Hepatocyte (in vitro differentiated cells): ENCODE results near the gene PISD. TPM values are rescaled to one million over a fixed set of nuclear protein-coding genes. Genes with fewer than 3 reads are reported as not detected.

ENCODE experiments used
- DNase-seq: peaks from one replicate; pipeline ENCODE4 v3.0.0-alpha.2; 2016; ENCODE audit warnings: low spot score
- H2AFZ ChIP-seq: fragments of 200-600 bp; sonication (generic); 2 replicates; pipeline ENCODE4 v1.6.0; 2016; ENCODE audit warnings: antibody characterized with exemption, mild to moderate bottlenecking
- H3K27ac ChIP-seq: fragments of 200-600 bp; sonication (generic); 2 replicates; pipeline ENCODE4 v1.5.1; 2016; ENCODE audit warnings: mild to moderate bottlenecking
- H3K27me3 ChIP-seq: fragments of 200-600 bp; sonication (generic); 2 replicates; pipeline ENCODE4 v1.6.1; 2016
- H3K36me3 ChIP-seq: fragments of 200-600 bp; sonication (generic); replicated peaks from 2 replicates; pipeline ENCODE4 v1.5.1; 2016; ENCODE audit warnings: low read depth; ENCODE audit not compliant: insufficient read depth
- H3K4me1 ChIP-seq: fragments of 200-600 bp; sonication (generic); 2 replicates; pipeline ENCODE4 v1.5.1; 2016; ENCODE audit warnings: mild to moderate bottlenecking, moderate library complexity; ENCODE audit not compliant: insufficient read depth
- H3K4me2 ChIP-seq: fragments of 200-600 bp; sonication (generic); 2 replicates; pipeline ENCODE4 v1.6.0; 2016
- H3K4me3 ChIP-seq: fragments of 200-600 bp; sonication (generic); 2 replicates; pipeline ENCODE4 v1.5.1; 2016; ENCODE audit warnings: mild to moderate bottlenecking
- H3K79me2 ChIP-seq: fragments of 200-600 bp; sonication (generic); 2 replicates; pipeline ENCODE4 v1.6.0; 2017; ENCODE audit warnings: mild to moderate bottlenecking
- H3K9me2 ChIP-seq: fragments of 200-600 bp; sonication (generic); replicated peaks from 2 replicates; pipeline ENCODE4 v1.6.0; 2017; ENCODE audit warnings: mild to moderate bottlenecking; ENCODE audit not compliant: insufficient read depth
- H3K9me3 ChIP-seq: fragments of 200-600 bp; sonication (generic); 2 replicates; pipeline ENCODE4 v1.5.1; 2016; ENCODE audit warnings: low read depth, mild to moderate bottlenecking
- H4K20me1 ChIP-seq: fragments of 200-600 bp; sonication (generic); 2 replicates; pipeline ENCODE4 v1.6.0; 2016; ENCODE audit warnings: mild to moderate bottlenecking; ENCODE audit not compliant: insufficient read depth, poor library complexity, severe bottlenecking
- EZH2 ChIP-seq: fragments of 200-600 bp; sonication (generic); IDR thresholded peaks from 2 replicates; pipeline ENCODE4 v1.6.1; 2016; ENCODE audit warnings: antibody characterized with exemption, mild to moderate bottlenecking, borderline replicate concordance
- EZH2phosphoT487 ChIP-seq: fragments of 200-600 bp; sonication (generic); IDR thresholded peaks from one replicate; pipeline ENCODE4 v1.6.1; 2018; ENCODE audit warnings: antibody characterized with exemption, mild to moderate bottlenecking, low read depth, moderate library complexity; ENCODE audit not compliant: unreplicated experiment, severe bottlenecking
- WGBS: methylation state at CpG from one replicate; pipeline ENCODE4 v1.1.6; 2016; ENCODE audit warnings: low lambda C conversion rate; ENCODE audit errors: missing lambda C conversion rate; 5-methylcytosine and 5-hydroxymethylcytosine counted together
- polyA plus RNA-seq: library from polyadenylated mRNA; unstranded; fragments of >200 nt; fragmentation: Nextera tagmentation; extraction: Ambion mirVana; gene quantifications from 2 replicates; pipeline ENCODE4 v1.2.1, GENCODE V29; 2016
- total RNA-seq: library from RNA; depleted of rRNA; stranded (reverse); fragments of >200 nt; gene quantifications from 2 replicates; pipeline ENCODE4 v1.2.3, GENCODE V29; 2014
- TF ChIP-seq, protein P1 (sequence below): fragments of 200-600 bp; sonication (generic); IDR thresholded peaks from 2 replicates; pipeline ENCODE4 v1.5.1; 2016; ENCODE audit warnings: antibody characterized with exemption, mild to moderate bottlenecking; ENCODE audit not compliant: poor library complexity

The PISD gene
- total and polyA plus RNA-seq, 2 experiments from 2014 or later = 46.2 to 62.9 TPM

DNA sequence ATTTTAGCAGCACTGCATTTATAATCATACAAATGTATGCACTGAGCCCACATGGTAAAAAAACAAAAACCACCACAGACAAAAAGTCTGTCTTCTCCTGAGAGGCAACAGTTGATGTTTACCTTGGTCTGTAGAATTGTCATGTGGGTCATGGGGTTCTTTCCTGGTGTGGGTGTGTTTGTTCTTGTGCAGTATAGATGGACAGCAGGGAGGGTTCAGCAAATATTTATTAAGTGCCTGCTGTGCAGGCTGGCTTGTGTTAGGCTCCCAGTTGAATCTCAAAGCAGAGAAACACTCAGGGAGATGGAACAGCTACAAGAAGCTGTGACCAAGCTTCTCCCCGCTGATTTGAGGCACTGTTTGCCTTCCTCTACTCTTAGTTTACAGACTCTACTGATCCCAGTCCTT is 82.2 kb downstream of the PISD start:
- WGBS = 53% methylated on average over 1 of the region's 1 CpG

DNA sequence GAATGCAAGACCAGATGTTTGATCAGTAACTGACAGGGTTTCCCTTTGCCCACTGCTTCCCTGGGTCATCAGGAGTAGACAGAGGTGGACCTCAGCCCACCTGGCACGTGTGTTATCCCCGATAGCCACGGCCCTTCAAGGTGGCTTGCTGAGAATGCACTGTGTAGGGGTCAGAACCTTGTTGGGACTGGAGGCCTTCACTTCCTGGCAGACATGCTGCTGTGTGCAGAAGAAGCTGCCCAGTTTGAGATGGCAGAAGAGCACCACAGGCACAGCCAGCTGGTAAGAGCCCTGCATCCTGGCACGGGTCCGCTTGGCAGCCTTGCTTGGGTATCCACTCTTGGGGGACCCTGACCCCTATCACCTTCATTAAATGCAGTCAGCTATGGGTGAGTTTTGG is 83.8 kb downstream of the PISD start:
- Histone ChIP-seq H3K79me2 (no peaks in the 10 kb centered on the region), H3K27ac (no peak overlapping the region), H2AFZ (no peak overlapping the region), H3K4me2 (no peak overlapping the region), H3K36me3 (no peaks in the 10 kb centered on the region), H4K20me1 (no peaks in the 10 kb centered on the region), H3K27me3 (no peaks in the 10 kb centered on the region), H3K4me3 (no peak overlapping the region), H3K9me3 (no peaks in the 10 kb centered on the region), H3K9me2 (no peaks in the 10 kb centered on the region), H3K4me1 (no peaks in the 10 kb centered on the region)
- 83% methylated on average over 5 of the region's 5 CpGs for WGBS
- DNase-seq = no peak
- TF ChIP-seq EZH2 = no peak
- TF ChIP-seq, protein P1, sequence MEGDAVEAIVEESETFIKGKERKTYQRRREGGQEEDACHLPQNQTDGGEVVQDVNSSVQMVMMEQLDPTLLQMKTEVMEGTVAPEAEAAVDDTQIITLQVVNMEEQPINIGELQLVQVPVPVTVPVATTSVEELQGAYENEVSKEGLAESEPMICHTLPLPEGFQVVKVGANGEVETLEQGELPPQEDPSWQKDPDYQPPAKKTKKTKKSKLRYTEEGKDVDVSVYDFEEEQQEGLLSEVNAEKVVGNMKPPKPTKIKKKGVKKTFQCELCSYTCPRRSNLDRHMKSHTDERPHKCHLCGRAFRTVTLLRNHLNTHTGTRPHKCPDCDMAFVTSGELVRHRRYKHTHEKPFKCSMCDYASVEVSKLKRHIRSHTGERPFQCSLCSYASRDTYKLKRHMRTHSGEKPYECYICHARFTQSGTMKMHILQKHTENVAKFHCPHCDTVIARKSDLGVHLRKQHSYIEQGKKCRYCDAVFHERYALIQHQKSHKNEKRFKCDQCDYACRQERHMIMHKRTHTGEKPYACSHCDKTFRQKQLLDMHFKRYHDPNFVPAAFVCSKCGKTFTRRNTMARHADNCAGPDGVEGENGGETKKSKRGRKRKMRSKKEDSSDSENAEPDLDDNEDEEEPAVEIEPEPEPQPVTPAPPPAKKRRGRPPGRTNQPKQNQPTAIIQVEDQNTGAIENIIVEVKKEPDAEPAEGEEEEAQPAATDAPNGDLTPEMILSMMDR = no peak
- no peak for TF ChIP-seq EZH2phosphoT487

More for the DNA sequence above, 82.2 kb downstream of the PISD start:
- Histone ChIP-seq H3K4me1 (peaks cover 10% of the 10 kb centered on the region), H4K20me1 (no peaks in the 10 kb centered on the region), H3K79me2 (no peaks in the 10 kb centered on the region), H3K4me2 (peak overlapping the region; percentile 38), H3K27me3 (no peaks in the 10 kb centered on the region), H3K9me3 (no peaks in the 10 kb centered on the region), H3K36me3 (no peaks in the 10 kb centered on the region), H3K27ac (peak overlapping the region; percentile 70), H3K9me2 (no peaks in the 10 kb centered on the region), H2AFZ (no peak overlapping the region), H3K4me3 (no peak overlapping the region)
- peak; percentile 34 for DNase-seq
- TF ChIP-seq EZH2 (no peak), EZH2phosphoT487 (no peak)
- TF ChIP-seq, protein P1 = no peak

DNA sequence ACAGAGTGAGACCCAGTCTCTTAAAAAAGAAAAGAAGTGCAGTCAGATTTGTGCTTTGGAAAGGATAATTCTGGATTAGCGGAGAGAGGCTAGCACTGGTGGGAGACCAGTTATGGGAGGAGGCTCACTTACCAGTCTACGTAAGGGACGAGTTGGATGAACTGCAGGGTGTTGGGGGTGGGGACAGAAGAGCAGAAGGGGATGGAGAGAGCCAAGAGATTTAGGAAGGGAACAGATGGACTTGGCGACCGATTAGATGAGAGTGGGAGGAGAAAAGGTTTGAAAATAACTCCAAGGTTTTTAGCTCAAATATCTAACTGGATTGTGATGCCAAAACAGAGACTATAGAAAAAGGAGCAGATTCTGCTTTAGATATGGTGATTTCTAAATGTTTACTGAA is 84.3 kb downstream of the PISD start:
- Histone ChIP-seq H3K4me2 (no peak overlapping the region), H3K4me3 (no peak overlapping the region), H3K4me1 (no peaks in the 10 kb centered on the region), H3K9me3 (no peaks in the 10 kb centered on the region), H4K20me1 (no peaks in the 10 kb centered on the region), H3K27me3 (no peaks in the 10 kb centered on the region), H3K36me3 (no peaks in the 10 kb centered on the region), H3K9me2 (no peaks in the 10 kb centered on the region), H3K27ac (no peak overlapping the region), H3K79me2 (no peaks in the 10 kb centered on the region), H2AFZ (no peak overlapping the region)
- TF ChIP-seq EZH2phosphoT487 (no peak), EZH2 (no peak)
- TF ChIP-seq, protein P1 = no peak
- WGBS = 80% methylated on average over 5 of the region's 5 CpGs
- no peak for DNase-seq

DNA sequence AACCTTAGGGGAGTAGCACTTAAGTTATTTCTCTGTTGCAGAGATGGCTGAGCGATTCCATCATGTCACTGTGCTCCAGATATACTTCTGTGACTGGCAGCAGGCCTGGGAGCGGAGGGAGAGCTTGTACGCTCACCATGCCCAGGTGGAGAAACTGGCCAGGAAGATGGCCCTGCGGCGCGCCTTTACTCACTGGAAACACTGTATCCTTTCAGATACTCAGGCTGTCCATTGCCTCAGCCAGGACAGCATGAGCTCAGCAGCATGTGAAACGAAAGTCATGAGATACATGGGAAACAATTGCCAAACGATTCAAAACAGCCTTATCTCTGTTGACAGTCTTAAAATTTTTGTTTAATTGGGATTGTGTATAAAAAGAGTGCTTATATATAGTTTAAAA is 86.8 kb downstream of the PISD start:
- Histone ChIP-seq H3K9me2 (no peaks in the 10 kb centered on the region), H3K4me3 (no peak overlapping the region), H3K4me2 (no peak overlapping the region), H3K27ac (no peak overlapping the region), H3K27me3 (no peaks in the 10 kb centered on the region), H2AFZ (no peak overlapping the region), H3K4me1 (no peaks in the 10 kb centered on the region), H3K36me3 (no peaks in the 10 kb centered on the region), H3K9me3 (no peaks in the 10 kb centered on the region), H4K20me1 (no peaks in the 10 kb centered on the region), H3K79me2 (no peaks in the 10 kb centered on the region)
- DNase-seq = no peak
- TF ChIP-seq, protein P1 = no peak
- TF ChIP-seq EZH2 = no peak
- no peak for TF ChIP-seq EZH2phosphoT487
- WGBS = 92% methylated on average over 8 of the region's 8 CpGs
